GM12872 (cell line): ENCODE data around the gene GDPD4.

Source experiments
- TF ChIP-seq, protein P1 (sequence below): IDR thresholded peaks from 3 replicates; pipeline ENCODE4 v1.5.1; 2011; ENCODE audit warnings: low read depth, mild to moderate bottlenecking, low read length, moderate library complexity; ENCODE audit not compliant: insufficient read depth

Gene GDPD4

DNA sequence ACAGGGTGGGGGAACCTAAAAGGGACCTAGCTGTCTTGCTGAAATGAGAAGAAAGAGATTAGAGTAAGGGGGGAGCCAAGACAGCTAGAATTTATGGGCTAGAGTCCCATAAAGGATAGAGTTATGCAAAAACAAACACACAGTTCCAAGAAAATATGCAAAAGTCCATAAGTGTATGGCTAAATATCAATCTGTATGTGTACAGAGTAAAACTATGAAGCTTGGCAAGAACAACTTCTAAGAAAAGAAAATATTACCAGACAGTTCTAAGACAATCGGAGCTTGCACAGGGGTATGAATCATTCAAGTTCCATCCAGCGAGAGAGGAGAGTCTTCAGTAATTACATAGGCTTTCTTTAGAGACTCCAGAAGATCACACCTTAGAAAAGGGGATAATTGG is 41.8 kb downstream of the GDPD4 start:
- TF ChIP-seq, protein P1, sequence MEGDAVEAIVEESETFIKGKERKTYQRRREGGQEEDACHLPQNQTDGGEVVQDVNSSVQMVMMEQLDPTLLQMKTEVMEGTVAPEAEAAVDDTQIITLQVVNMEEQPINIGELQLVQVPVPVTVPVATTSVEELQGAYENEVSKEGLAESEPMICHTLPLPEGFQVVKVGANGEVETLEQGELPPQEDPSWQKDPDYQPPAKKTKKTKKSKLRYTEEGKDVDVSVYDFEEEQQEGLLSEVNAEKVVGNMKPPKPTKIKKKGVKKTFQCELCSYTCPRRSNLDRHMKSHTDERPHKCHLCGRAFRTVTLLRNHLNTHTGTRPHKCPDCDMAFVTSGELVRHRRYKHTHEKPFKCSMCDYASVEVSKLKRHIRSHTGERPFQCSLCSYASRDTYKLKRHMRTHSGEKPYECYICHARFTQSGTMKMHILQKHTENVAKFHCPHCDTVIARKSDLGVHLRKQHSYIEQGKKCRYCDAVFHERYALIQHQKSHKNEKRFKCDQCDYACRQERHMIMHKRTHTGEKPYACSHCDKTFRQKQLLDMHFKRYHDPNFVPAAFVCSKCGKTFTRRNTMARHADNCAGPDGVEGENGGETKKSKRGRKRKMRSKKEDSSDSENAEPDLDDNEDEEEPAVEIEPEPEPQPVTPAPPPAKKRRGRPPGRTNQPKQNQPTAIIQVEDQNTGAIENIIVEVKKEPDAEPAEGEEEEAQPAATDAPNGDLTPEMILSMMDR, result no peak

DNA sequence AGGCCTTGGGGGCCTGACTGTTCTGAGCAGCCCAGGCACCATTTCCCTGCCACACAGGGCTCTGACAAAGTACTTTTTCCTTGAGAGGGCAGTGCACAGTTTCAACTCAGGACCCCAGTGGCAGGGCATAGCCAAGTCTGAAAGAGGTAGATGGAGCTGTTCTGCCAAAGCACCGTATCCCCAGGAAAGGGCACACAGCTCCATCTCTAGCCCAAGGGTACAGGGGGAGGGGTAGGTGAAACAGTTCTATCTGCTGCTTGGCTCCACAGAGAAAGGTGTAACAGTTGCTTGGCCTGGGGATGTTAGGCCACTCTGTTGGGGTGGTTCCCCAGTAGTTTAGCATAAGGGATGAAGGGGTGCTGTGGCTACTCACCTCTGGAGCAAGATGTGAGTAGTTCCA is 47.8 kb downstream of the GDPD4 start:
- TF ChIP-seq, protein P1, result no peak

DNA sequence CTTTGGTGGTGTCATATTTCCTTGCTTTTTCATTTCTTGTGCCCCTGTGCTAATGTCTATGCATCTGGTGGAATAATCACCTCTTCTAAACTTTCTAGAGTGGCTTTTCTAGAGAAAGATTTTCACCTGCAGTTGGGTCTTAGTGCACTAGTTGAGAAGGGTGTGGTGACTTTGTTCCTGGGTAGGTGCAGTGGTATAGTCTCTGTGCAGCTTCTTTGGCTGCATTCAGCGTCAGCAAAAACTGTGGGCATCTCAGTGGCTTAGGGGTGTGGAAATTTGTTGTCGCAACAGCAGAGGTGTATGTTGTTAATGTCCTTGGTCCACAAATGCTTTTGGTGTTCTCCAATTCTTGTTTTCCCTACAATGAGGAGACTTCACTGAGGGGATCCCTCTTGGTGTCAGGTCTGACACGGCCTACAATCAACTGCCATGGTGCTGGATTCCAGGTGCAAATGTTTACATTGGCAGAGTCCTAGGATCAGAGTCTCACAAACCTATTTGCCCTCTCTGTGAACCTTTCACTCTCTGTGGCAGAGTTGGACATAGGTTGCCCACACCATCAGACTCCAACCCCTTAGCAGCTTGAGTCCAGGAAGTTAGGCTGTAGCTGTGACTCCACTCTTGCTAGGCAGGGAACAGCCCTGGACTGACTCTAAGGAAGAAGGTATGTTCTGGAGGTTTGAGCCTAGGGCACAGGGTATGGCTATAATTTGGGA is 48.8 kb downstream of the GDPD4 start:
- TF ChIP-seq, protein P1, result no peak

DNA sequence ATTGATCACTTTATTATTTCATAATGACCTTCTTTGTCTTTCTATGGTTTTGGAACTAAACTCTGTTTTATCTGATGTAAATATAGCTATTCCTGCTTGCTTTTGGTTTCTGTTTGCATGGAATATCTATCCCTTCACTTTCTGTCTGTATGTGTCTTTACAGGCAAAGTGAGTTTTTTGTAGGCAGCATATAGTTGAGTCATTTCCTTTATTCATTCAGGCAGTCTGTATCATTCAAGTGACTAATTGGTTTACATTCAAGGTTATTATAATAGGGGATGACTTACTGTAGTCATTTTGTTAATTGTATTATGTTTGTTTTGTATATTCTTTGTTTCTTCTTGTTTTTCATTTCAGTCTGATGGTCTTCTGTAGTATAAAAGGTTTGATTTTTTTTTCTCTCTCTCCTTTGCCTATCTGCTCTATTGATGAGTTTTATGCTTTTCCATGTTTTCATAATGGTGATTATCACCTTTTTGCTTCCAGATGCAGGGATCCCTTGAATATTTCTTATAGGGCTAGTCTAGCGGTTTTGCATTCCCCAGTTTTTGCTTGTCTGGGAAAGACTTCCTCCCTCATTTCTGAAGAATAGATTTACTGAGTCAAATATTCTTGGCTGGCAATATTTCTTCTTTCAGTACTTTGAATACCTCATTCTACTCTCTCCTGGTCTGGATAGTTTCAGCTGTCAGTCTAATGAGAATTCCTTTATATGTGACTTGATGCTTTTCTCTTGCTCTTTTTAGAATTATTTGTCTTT is 50.4 kb downstream of the GDPD4 start:
- TF ChIP-seq, protein P1, result no peak

DNA sequence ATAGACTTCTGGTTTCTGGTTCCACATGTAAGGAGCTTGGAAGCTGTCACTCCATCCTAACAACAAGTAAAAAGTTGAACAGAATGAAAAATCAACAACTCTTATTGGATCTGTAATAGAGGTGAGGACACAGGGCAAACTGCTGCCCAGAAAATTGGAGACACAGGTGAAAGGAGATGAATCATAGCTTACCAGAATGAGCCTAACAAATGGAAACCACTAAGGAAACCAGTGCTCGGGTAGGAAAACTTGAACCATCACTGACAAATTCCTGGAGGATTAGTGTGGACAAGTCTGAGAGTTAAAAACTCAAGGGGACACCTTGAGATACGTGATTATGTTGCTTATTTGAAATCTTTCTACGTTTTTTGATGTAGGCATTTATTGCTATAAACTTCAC is 52.1 kb downstream of the GDPD4 start:
- TF ChIP-seq, protein P1, result no peak

DNA sequence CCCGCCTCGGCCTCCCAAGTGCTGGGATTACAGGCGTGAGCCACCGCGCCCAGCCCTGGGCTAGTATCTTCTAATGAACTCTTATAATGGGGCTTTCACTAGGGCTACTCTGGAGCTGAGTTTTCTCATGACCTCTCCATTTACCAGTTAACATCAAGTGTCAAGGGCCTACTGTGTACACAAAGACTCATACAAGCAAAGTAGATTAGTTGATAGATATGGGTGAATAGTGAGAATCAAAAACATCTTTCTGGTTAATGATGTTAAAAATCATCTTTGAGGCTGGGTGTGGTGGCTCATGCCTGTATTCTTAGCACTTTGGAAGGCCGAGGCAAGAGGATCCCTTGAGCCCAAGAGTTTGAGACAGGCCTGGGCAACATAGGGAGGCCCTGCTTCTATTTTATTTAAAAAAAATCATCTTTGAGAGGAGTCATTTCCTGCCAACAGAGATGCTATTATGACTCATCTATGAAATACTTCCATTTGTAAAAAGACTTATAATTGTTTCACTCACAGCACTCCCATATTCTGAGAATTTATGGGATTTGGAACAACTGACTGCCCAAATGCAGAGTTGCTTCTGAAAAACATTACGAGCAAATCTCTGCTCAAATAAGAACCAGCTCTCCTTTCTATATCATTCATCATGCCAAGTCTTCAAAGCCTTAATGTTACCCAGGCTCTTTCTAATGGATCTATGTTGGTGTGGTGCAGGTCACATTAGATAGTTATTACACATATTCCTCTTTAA is 57.0 kb downstream of the GDPD4 start:
- TF ChIP-seq, protein P1, result no peak

DNA sequence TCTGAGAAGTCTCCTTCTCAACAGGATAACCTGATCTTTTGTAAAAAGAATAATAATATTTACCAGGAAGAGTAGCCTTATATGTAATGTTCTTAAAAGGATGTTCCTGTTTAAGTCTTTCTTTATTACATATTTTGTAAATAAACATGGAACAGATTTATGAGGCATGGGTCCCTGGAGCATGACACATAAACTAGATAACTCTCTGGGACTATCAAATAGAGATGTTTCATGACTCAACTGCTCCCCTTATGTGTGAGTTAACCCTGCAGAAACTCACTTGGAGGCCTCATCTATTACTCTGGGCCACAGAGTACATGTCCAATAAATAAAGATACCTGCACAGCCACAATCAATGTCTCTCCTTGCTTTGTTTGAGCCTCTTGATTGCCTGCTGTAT is 64.6 kb downstream of the GDPD4 start:
- TF ChIP-seq, protein P1, result no peak
